ENCODE results near the gene C1orf21.

GRCh38 chr1:184632415-184633175, 245.8 kb downstream of the C1orf21 start:
- no peak for TF ChIP-seq CTCF (IDR thresholded peaks at IDR 0.05)
- no peak for TF ChIP-seq POLR2A (IDR thresholded peaks at IDR 0.05)

All from thyroid gland (tissue), 4 donors.